ENCODE measurements around the gene GOLGB1.
"Not testable (repeated sequence)": the region's sequence is repeated elsewhere in the genome, so short reads cannot be mapped to it uniquely, and the experiment has no call there.

GOLGB1 gene

GRCh38 chr3:121786485-121786884 lies 36.9 kb upstream of the GOLGB1 start:
- in situ Hi-C loops (cut with HindIII; ENCODE audit: low pct_ligation_motif_present, low sequenced_read_pairs), result no loop called here
- no peak for TF ChIP-seq CTCF (IDR thresholded peaks at IDR 0.05; ENCODE audit: low read depth, low read length, missing control alignments)
- no peak overlapping the region for H3K4me3 ChIP-seq (ENCODE audit: low read depth, low read length)
- no peaks in the 10 kb centered on the region for H3K36me3 ChIP-seq (replicated peaks)
- no peaks in the 10 kb centered on the region for H3K27me3 ChIP-seq (replicated peaks)
- no peak for DNase-seq
- no peak overlapping the region for H3K27ac ChIP-seq

- H3K27ac ChIP-seq; H3K27me3 ChIP-seq (replicated peaks); DNase-seq; H3K4me3 ChIP-seq (ENCODE audit: low read depth, low read length); H3K36me3 ChIP-seq (replicated peaks); in situ Hi-C loops (cut with HindIII; ENCODE audit: low pct_ligation_motif_present, low sequenced_read_pairs): not testable (repeated sequence)
Measured at GRCh38 chr3:121782784-121783183, 33.2 kb upstream of the GOLGB1 start.

GRCh38 chr3:121781611-121782010 lies 32.1 kb upstream of the GOLGB1 start:
- no peak for TF ChIP-seq CTCF (IDR thresholded peaks at IDR 0.05; ENCODE audit: low read depth, low read length, missing control alignments)
- no peak for DNase-seq
- Histone ChIP-seq H3K27ac (no peak overlapping the region), H3K4me3 (ENCODE audit: low read depth, low read length) (no peak overlapping the region), H3K36me3 (replicated peaks) (peaks cover 7% of the 10 kb centered on the region), H3K27me3 (replicated peaks) (no peaks in the 10 kb centered on the region)
- in situ Hi-C loops (cut with HindIII; ENCODE audit: low pct_ligation_motif_present, low sequenced_read_pairs), result no loop called here

- DNase-seq, result not testable (repeated sequence)
Measured at GRCh38 chr3:121775095-121775494, 25.6 kb upstream of the GOLGB1 start.

GRCh38 chr3:121769246-121769645 lies 19.7 kb upstream of the GOLGB1 start:
- in situ Hi-C loops (cut with HindIII; ENCODE audit: low pct_ligation_motif_present, low sequenced_read_pairs), result no loop called here
- no peak for TF ChIP-seq CTCF (IDR thresholded peaks at IDR 0.05; ENCODE audit: low read depth, low read length, missing control alignments)
- Histone ChIP-seq H3K27me3 (replicated peaks) (no peaks in the 10 kb centered on the region), H3K27ac (no peak overlapping the region), H3K4me3 (ENCODE audit: low read depth, low read length) (no peak overlapping the region), H3K36me3 (replicated peaks) (peaks cover 19% of the 10 kb centered on the region)
- no peak for DNase-seq

More at GRCh38 chr3:121775095-121775494, 25.6 kb upstream of the GOLGB1 start:
- H3K27me3 ChIP-seq (replicated peaks); H3K27ac ChIP-seq; in situ Hi-C loops (cut with HindIII; ENCODE audit: low pct_ligation_motif_present, low sequenced_read_pairs); H3K4me3 ChIP-seq (ENCODE audit: low read depth, low read length): not testable (repeated sequence)
- peaks cover 20% of the 10 kb centered on the region for H3K36me3 ChIP-seq (replicated peaks)

GRCh38 chr3:121768452-121768851 lies 18.9 kb upstream of the GOLGB1 start:
- in situ Hi-C loops (cut with HindIII; ENCODE audit: low pct_ligation_motif_present, low sequenced_read_pairs), result no loop called here
- Histone ChIP-seq H3K27me3 (replicated peaks) (no peaks in the 10 kb centered on the region), H3K27ac (no peak overlapping the region)

More at GRCh38 chr3:121768452-121768851, 18.9 kb upstream of the GOLGB1 start:
- TF ChIP-seq CTCF (IDR thresholded peaks at IDR 0.05; ENCODE audit: low read depth, low read length, missing control alignments), result no peak
- no peak for DNase-seq
- H3K36me3 ChIP-seq (replicated peaks), result peaks cover 19% of the 10 kb centered on the region
- H3K4me3 ChIP-seq (ENCODE audit: low read depth, low read length), result no peak overlapping the region

Data from brain microvascular endothelial cell (primary cell).